Fibroblast of mammary gland (primary cell): ENCODE measurements around the gene EXPH5.

Experiments used
- DNase-seq: peaks from one replicate; pipeline ENCODE4 v3.0.0-alpha.2; 2010; ENCODE audit warnings: low read depth
- H3K4me3 ChIP-seq: 2 replicates; pipeline ENCODE4 v1.5.1; 2011; ENCODE audit warnings: low read depth, mild to moderate bottlenecking, low read length, moderate library complexity; ENCODE audit not compliant: control insufficient read depth
- TF ChIP-seq, protein P1 (sequence below): conservative IDR thresholded peaks from 2 replicates; pipeline ENCODE4 v1.5.1; 2011; ENCODE audit warnings: low read depth, low read length, inconsistent platforms; ENCODE audit not compliant: control insufficient read depth, insufficient read depth

EXPH5 gene

DNA sequence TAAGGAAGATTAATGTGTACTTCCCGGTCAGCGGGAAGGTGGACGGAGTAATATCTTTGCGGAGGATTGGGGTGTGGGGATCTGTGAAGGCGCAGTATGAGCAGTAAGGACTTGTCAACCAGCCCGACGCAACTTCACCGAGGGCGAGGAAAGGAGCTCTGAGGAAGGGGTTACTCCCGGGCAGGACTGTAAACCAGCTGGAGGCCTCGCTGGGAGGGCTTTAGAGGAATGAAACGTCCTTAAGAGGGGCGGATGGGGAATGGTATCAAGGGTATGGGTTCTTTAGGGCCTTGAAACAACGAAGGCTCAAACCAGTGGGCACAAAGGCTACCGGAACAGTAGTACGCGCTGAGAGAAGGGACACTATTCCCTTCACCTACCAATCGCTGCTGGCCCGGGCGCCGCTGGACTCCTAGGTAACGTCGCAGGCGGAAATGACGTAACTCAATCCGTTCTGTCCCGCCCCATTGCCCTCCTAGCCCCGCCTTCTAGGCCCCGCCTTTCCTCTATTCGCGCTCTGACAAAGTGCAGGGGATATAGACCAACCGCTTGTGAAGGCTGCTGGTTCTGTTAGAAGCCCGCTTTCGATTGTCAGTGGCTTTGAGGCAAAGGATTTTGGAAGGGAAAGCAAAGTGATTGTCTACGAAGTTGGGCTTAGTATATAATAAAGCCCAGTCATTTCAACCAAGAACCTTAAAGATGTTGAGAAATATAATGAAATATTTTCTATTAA is 126.3 kb downstream of the EXPH5 start, which contains the start of gene C11orf65:
TSS of gene C11orf65 (minus strand) at position 439 of the 733 bp plus-strand sequence. CDS start 5,970 bp downstream, outside the sequence.
- H3K4me3 ChIP-seq = peak within 1 kb of the TSS; percentile 96
- peak; percentile 97 for DNase-seq
- TF ChIP-seq, protein P1, sequence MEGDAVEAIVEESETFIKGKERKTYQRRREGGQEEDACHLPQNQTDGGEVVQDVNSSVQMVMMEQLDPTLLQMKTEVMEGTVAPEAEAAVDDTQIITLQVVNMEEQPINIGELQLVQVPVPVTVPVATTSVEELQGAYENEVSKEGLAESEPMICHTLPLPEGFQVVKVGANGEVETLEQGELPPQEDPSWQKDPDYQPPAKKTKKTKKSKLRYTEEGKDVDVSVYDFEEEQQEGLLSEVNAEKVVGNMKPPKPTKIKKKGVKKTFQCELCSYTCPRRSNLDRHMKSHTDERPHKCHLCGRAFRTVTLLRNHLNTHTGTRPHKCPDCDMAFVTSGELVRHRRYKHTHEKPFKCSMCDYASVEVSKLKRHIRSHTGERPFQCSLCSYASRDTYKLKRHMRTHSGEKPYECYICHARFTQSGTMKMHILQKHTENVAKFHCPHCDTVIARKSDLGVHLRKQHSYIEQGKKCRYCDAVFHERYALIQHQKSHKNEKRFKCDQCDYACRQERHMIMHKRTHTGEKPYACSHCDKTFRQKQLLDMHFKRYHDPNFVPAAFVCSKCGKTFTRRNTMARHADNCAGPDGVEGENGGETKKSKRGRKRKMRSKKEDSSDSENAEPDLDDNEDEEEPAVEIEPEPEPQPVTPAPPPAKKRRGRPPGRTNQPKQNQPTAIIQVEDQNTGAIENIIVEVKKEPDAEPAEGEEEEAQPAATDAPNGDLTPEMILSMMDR = no peak

DNA sequence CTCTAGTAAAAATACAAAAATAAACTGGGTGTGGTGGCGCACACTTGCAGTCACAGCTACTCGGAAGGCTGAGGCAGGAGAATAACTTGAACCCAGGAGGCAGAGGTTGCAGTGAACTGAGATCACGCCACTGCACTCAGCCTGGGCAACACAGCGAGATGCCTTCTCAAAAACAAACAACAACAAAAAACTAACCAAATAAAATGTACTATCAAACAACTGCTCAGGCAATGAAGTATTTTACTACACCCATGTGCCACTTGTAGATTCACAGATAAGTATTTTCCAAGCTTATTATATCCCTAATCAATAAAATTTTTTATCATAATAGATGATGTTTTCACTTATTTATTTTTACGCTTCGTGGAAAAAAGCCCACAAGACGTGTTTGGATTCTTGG is 127.2 kb downstream of the EXPH5 start:
- TF ChIP-seq, protein P1 = no peak
- peak overlapping the region; percentile 96 for H3K4me3 ChIP-seq
- DNase-seq = no peak
